GM21423 (cell line): ENCODE data around the gene SPHK2.
"Not testable (repeated sequence)": the region's sequence is repeated elsewhere in the genome, so short reads cannot be mapped to it uniquely, and the experiment has no call there.

Source experiments
- ATAC-seq: cut with Tn5 transposase; IDR thresholded peaks from one replicate; pipeline ENCODE4 v1.9.1; 2021; ENCODE audit warnings: mild to moderate bottlenecking, moderate library complexity; ENCODE audit not compliant: unreplicated experiment

SPHK2 gene

DNA sequence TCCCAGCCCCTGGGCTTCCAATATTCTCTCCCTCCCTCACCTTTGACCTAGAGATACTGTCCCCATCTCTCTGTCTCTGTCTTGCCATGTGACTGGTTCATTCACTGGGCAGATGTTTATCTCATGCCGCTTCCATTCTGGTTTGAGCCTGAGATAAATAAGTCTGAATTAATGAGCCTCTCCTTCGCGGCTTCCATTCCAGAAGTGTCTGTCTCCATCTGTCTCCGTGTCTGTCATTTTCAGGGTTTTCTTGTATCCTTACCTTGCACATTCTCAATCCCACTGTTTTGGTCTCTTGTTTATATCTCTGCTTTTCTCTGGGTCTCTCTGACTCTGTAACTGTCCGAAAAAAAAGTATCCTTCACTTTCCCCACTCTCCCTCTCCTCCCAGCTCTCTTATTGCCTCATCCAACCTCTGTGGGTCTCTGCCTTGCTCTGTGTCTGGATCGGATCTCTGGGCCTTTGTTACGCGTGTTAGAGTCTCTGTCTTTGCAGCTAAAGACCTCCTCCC is 4.3 kb downstream of the SPHK2 start:
- no peak for ATAC-seq

DNA sequence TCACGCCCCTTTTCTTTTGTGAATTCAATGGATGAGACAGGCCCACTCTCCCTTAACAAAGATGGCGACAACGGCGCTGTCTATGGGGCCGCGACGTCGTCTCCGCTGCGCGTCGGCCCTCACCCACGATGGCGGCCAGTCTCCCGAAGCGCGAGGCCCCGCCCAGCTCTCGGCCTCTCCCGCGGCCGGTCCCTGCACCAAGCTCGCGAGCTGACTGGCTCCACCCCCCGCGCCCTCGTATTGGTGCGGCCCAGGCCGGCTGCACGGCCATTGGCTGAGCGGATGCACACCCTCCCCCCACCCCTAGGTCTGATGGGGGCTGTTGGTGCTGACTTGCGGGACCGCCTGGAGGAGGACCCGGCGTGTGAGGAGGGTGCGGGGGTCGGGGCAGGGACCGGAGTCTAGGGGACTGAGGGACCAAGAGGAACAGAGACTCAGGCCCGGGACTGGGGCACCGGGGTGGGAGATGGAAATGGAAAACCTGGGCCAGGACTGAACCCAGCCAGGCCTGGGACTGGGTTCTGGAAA is 4.8 kb downstream of the SPHK2 start:
- ATAC-seq: peak; percentile 59

DNA sequence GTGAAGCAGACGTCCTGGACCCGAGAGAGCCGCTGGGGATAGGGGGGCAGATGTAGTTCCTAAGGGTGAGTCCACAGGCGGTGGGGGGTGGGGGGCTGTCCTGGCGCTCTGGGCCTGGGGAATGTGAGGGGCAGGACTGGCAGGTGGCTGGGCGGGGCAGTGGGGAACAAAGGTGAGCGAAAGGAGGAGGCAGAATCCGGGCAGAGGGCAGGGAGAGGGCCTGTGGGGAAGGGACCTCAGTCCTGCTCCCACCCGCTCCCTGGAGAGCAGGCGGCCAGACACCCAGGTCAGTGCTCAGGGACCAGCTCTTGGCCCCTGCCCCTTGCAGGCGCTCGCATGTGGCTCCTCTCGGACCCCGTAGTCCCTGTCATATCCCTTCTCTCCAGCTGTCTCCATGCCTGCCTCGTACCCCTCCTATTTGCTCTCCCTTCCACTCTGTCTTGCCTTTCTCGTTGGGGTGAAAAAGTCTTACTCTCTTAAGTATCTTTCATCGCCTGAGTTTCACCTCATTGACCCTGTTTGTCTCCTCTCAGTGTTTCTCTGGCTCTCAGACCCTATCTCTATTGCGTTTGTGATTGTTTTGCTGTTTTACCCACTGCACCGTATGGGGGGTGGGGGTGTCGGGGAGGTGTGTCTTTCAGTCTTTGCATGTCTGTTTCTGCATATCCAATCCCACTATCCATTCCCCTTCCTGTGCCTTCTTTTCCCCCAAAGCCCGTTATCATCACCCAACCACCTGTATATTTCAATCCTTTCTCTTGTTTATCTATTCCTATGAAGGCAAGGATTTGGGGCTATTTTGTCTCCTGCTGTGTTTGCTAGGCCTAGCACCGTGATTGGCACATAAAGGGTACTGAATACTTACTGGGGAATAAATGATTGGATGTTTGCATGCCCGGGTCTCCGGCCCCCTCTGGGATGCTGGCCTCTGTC is 5.8 kb downstream of the SPHK2 start:
- no peak for ATAC-seq

DNA sequence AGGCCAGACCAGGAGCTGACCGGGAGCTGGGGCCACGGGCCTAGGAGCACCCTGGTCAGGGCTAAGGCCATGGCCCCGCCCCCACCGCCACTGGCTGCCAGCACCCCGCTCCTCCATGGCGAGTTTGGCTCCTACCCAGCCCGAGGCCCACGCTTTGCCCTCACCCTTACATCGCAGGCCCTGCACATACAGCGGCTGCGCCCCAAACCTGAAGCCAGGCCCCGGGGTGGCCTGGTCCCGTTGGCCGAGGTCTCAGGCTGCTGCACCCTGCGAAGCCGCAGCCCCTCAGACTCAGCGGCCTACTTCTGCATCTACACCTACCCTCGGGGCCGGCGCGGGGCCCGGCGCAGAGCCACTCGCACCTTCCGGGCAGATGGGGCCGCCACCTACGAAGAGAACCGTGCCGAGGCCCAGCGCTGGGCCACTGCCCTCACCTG is 6.6 kb downstream of the SPHK2 start:
- no peak for ATAC-seq

DNA sequence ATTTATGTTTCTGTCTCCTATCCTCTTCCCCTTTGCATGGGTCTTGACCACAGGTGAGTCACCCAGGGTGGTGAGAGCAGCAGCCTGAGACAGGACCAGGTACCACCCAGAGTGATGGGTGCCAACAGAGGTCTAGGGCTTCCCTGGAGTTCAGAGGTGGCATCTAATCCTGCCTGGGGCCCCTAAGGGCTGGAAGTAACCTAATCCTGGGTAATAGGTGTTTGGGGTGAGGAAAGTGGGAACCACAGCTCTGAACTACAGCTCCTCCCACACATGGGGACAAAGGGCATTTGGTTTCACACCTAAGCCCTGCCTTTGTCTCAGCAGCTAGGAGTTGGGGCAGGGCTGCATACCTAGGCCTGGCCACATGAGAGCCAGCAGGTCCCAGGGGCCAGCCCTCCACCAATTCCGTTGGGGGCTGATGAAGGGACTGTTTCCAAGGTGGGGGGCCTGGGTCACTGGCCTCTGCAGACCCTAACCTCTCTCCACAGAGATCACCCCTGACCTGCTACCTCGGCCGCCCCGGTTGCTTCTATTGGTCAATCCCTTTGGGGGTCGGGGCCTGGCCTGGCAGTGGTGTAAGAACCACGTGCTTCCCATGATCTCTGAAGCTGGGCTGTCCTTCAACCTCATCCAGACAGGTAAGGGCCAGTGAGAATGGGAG is 8.0 kb downstream of the SPHK2 start:
- no peak for ATAC-seq

DNA sequence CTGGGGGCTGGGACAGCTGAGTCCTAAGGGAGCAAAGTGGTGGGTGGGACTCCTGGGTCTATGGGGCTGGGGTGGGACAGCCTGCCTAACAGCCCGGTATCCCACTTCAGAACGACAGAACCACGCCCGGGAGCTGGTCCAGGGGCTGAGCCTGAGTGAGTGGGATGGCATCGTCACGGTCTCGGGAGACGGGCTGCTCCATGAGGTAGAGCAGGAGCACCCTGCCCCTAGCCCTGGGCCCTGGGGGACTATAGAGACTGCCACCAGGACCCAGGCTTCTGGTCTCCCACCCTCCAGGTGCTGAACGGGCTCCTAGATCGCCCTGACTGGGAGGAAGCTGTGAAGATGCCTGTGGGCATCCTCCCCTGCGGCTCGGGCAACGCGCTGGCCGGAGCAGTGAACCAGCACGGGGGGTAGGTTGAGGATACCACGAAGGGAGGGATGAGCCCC is 8.6 kb downstream of the SPHK2 start:
- no peak for ATAC-seq

DNA sequence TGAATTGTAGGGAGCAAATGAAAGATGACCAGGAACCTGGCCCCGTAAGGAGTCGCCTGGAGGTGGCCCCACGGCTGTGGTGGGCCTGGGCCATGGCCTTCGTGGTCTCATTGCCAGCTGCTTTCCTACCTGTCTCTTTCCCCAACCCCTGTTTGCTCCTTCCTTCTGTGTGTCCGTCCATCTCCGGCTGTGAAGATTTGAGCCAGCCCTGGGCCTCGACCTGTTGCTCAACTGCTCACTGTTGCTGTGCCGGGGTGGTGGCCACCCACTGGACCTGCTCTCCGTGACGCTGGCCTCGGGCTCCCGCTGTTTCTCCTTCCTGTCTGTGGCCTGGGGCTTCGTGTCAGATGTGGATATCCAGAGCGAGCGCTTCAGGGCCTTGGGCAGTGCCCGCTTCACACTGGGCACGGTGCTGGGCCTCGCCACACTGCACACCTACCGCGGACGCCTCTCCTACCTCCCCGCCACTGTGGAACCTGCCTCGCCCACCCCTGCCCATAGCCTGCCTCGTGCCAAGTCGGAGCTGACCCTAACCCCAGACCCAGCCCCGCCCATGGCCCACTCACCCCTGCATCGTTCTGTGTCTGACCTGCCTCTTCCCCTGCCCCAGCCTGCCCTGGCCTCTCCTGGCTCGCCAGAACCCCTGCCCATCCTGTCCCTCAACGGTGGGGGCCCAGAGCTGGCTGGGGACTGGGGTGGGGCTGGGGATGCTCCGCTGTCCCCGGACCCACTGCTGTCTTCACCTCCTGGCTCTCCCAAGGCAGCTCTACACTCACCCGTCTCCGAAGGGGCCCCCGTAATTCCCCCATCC is 9.4 kb downstream of the SPHK2 start:
- no peak for ATAC-seq

DNA sequence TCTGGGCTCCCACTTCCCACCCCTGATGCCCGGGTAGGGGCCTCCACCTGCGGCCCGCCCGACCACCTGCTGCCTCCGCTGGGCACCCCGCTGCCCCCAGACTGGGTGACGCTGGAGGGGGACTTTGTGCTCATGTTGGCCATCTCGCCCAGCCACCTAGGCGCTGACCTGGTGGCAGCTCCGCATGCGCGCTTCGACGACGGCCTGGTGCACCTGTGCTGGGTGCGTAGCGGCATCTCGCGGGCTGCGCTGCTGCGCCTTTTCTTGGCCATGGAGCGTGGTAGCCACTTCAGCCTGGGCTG is 9.9 kb downstream of the SPHK2 start:
- ATAC-seq: no peak

DNA sequence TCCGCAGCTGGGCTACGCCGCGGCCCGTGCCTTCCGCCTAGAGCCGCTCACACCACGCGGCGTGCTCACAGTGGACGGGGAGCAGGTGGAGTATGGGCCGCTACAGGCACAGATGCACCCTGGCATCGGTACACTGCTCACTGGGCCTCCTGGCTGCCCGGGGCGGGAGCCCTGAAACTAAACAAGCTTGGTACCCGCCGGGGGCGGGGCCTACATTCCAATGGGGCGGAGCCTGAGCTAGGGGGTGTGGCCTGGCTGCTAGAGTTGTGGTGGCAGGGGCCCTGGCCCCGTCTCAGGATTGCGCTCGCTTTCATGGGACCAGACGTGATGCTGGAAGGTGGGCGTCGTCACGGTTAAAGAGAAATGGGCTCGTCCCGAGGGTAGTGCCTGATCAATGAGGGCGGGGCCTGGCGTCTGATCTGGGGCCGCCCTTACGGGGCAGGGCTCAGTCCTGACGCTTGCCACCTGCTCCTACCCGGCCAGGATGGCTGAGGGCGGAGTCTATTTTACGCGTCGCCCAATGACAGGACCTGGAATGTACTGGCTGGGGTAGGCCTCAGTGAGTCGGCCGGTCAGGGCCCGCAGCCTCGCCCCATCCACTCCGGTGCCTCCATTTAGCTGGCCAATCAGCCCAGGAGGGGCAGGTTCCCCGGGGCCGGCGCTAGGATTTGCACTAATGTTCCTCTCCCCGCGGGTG is 10.4 kb downstream of the SPHK2 start:
- no peak for ATAC-seq

DNA sequence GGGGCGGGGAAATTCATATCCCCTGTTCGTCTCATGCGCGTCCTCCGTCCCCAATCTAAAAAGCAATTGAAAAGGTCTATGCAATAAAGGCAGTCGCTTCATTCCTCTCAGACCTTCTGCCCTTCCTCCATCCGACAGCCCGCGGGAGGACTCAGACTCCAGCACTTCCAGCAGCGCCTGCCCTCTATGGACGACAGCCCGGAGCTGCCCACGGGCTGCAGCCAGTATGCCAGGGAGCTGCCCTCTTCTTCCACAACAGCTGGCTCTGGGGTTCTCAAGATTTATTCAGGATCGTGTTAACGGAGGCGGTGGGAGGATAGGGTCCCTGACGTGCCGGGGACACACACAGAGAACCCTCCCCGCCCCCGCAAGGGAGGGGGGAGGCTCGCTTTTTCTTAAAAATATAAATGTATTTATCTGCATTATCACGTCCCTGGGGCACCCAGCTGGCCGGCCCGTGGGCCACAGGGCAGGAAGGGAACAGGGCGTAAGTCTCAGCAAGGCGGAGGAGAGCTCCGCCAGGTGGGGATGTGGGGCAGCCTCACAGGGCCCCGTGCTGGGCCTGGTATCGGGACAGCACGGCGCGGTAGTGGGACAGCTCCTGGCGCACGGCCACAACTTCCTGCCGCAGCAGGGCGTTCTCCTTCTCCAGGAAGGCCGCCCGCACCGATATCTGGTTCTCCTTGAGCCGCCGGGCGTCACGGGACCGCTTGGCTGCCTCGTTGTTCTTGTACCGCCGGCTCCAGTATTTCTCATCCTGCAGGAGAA is 11.2 kb downstream of the SPHK2 start:
- no peak for ATAC-seq

DNA sequence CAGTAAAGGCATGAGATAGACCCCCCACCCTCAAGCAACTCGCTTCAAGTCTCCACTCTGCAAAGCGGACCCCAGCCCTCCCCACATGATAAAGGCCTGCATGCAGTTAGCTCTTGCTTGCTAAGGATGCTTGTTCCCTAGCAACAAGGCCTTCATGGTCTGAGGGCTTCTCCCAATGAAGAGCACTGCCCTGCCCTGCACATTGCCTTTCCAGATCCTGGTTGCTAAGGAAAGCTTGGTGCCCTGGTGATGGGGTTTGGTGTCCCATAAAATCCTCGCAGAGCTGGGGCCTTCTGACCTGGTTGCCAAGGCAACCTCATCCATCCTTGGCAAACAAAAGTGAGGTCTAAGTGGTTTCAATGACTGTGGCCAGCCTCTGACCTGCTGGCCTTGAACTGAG is 11.9 kb downstream of the SPHK2 start:
- ATAC-seq: no peak

DNA sequence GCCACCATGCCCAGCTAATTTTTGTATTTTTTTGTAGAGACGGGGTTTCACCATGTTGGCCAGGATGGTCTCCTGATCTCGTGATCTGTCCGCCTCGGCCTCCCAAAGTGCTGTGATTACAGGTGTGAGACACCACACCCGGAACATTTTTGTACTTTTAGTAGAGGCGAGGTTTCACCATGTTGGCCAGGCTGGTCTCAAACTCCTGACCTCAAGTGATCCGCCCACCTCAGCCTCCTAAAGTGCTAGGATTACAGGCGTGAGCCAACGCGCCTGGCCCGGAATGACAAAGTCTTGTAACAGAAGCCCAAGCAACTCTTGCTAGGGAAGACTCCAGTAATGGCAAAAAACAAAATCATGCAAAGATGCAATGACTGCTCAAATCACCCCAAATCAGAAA is 13.0 kb downstream of the SPHK2 start:
- ATAC-seq: not testable (repeated sequence)

DNA sequence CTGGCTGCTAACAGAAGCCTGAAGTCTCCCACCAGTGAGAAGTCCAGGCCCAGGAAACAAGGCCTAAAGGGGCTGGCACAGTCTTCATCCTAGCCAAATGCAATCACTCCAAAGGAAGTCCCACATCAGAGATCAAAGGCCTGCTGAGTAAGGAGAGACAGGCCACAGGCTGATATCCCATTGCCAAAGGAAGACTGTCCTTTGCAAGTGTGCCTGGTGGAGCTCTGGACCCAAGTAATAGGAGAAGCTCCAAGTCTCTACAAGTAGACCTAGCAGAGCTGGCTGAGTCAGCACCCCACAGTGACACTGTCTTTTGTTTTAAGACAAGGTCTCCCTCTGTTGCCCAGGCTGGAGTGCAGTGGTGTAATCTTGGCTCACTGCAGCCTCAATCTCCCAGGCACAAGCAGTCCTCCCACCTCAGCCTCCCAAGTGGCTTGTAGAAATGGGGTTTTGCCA is 13.4 kb downstream of the SPHK2 start:
- no peak for ATAC-seq

DNA sequence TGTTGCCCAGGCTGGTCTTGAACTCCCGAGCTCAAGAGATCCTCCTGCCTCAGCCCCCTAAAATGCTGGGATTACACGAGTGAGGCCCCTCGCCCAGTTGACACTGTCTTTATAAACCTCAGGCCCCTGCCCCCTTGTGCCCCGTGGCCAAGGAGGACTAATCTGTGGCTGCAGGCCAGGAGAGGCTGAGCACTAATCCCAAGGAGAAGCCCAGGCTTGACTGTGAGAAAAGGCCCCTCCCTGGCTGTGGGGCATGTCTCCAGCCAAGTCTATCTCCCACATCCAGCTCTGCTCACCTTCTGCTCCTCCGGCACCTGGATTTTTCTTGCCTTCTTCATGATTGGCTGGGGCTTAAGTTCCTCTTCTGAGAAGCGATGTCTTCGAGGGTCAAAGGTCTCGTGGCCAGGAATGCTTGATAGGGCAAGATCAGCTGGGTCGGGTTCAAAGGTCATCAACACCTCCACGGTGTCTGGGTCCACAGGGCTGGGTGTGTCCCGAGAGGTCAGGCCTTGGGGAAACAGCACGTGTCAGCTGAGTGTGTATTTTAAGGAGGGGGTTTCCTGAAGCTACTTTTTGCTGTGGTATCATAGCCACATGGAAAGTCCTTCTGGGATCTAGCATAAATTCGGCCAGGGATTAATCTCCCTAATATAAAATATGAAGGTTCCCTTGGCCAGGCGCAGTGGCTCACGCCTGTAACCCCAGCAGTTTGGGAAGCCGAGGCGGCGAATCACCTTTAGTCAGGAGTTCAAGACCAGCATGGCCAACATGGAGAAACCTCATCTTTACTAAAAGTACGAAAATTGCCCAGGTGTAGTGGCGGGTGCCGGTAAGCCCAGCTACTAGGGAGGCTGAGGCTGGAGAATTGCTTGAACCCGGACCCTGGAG is 14.1 kb downstream of the SPHK2 start:
- ATAC-seq: no peak

DNA sequence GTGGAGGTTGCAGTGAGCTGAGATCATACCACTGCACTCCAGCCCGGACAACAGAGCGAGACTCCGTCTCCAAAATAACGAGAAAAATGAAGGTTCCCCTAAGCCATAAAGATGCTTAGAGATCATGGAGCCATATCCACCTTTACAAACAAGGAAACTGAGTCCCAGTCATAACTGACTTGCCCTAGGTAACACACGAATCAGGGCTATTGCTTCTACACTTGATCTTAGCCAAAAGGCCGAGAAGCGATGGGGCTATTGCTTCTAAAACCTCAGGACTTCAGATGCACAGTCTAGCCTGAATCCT is 14.7 kb downstream of the SPHK2 start:
- no peak for ATAC-seq

DNA sequence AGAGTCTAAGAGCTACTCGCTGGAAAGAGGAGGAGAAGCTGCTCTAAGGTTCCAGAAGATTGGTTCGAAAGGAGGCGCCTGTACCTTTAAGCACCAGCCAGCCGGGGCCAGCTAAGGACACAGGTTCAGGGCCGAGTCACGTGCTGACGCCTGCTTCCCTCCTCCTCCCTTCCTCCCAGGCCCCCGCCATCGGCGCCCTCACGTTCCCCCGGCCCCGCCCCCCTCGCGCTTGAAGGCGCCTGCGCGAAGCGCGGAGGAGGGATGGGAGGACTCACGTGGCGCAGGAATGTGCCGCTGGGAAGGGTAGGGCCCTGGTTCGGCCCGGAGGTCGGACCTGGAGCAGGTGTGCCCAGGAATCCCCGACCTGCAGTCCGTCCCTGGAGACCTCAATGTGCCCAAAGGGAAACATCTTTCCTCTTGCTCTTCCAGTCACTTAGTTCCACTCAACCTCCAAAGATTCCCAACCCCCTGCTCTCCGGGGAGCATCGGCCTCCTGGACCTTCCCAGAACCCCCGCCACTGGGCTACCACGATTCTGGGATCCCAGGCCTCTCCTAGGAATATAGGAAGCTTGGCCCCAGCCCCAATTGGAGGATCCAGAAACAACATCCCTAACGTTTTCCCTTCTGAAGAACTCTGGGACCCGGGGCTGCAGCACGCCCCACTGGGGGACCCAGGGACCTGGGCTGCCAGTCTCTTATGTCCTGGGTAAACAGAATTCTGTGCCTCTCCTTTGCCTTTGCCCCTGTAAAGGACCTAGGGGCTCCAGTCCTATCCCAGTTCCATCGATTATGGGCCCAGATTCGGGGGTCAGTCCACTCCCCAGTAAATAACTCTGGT is 15.3 kb downstream of the SPHK2 start:
- ATAC-seq: peak; percentile 23

DNA sequence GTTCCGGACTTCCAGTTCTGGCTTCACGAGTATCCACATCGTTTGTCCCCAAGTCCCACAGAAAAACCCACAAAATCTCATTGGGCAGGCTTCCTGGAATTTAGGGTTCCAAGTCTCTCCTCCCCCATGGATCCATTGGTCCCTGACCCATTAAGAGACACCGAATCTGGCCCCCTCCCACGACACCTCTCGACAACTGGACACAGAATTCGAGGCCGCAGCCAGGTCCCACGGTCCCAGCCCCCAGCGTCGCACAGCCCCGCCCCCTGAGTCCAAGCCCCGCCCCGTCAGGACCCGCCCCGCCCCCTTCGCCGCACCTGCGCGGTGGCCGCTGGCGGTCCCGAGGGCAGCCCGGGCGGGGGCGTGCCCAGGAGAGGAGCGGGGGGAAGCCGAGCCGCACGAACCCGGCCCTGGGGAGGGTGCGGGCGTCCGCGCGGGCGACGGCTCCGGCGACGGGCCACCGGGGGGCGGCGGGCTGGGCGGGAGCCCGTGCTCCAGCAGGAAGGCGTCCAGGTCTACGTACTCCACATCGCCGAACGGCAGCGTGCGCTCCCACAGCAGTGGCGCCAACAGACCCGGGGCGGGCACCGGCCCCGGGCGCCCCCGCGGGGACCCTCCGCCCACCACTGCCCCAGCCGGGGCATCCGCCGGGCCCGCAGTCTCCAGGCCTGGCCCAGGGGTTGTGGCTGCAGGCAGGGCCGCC is 16.1 kb downstream of the SPHK2 start:
- no peak for ATAC-seq
